ENCODE data around the gene LYRM4.

LYRM4 gene

GRCh38 chr6:5072440-5072839 lies 188.3 kb downstream of the LYRM4 start:
- ChIA-PET POLR2A (ENCODE audit: low non-redundant PET) (no interaction called here), CTCF (interaction anchor here (0.6 kb wide), 1 partner anchor 479 kb away, joined by 3 read pairs; no protein-coding TSS in a partner anchor)
- no peak for TF ChIP-seq CTCF (conservative IDR thresholded peaks at IDR 0.05; ENCODE audit: low read depth)
- DNase-seq (ENCODE audit: low spot score), result no peak
- no peak overlapping the region for H3K27ac ChIP-seq

- no peak overlapping the region for H3K27ac ChIP-seq
- ChIA-PET POLR2A (ENCODE audit: low non-redundant PET) (no interaction called here), CTCF (no interaction called here)
- TF ChIP-seq CTCF (conservative IDR thresholded peaks at IDR 0.05; ENCODE audit: low read depth), result no peak
- DNase-seq (ENCODE audit: low spot score), result no peak
Measured at GRCh38 chr6:5071216-5071615, 189.5 kb downstream of the LYRM4 start.

- no peak overlapping the region for H3K27ac ChIP-seq
- DNase-seq (ENCODE audit: low spot score), result no peak
- POLR2A ChIA-PET (ENCODE audit: low non-redundant PET), result no interaction called here
- CTCF ChIA-PET, result no interaction called here
- no peak for TF ChIP-seq CTCF (conservative IDR thresholded peaks at IDR 0.05; ENCODE audit: low read depth)
Measured at GRCh38 chr6:5068153-5068751, 192.5 kb downstream of the LYRM4 start.

- ChIA-PET CTCF (interaction anchor here (0.6 kb wide), 1 partner anchor 22 kb away, joined by 4 read pairs; no protein-coding TSS in a partner anchor), POLR2A (ENCODE audit: low non-redundant PET) (no interaction called here)
- no peak for DNase-seq (ENCODE audit: low spot score)
- H3K27ac ChIP-seq, result no peak overlapping the region
- TF ChIP-seq CTCF (conservative IDR thresholded peaks at IDR 0.05; ENCODE audit: low read depth), result no peak
Measured at GRCh38 chr6:5067305-5067704, 193.4 kb downstream of the LYRM4 start.

GRCh38 chr6:5066456-5067093 lies 194.2 kb downstream of the LYRM4 start:
- TF ChIP-seq CTCF (conservative IDR thresholded peaks at IDR 0.05; ENCODE audit: low read depth), result no peak
- H3K27ac ChIP-seq, result no peak overlapping the region
- no peak for DNase-seq (ENCODE audit: low spot score)
- CTCF ChIA-PET, result interaction anchor here (0.6 kb wide), 1 partner anchor 21 kb away, joined by 4 read pairs; no protein-coding TSS in a partner anchor
- POLR2A ChIA-PET (ENCODE audit: low non-redundant PET), result no interaction called here

- CTCF ChIA-PET, result no interaction called here
- no peak overlapping the region for H3K27ac ChIP-seq
- POLR2A ChIA-PET (ENCODE audit: low non-redundant PET), result no interaction called here
Measured at GRCh38 chr6:5063617-5064016, 197.1 kb downstream of the LYRM4 start.

More at GRCh38 chr6:5063617-5064016, 197.1 kb downstream of the LYRM4 start:
- no peak for TF ChIP-seq CTCF (conservative IDR thresholded peaks at IDR 0.05; ENCODE audit: low read depth)
- DNase-seq (ENCODE audit: low spot score), result no peak
